HTR-8/SVneo (cell line): Measurements from ENCODE around the gene CYP2A7.
"Not testable (repeated sequence)": the region's sequence is repeated elsewhere in the genome, so short reads cannot be mapped to it uniquely, and the experiment has no call there.

Experiments
- DNase-seq: peaks from one replicate; pipeline ENCODE4 v3.0.0; 2011; ENCODE audit warnings: low spot score, mixed read lengths; ENCODE audit not compliant: insufficient read length
- FAIRE-seq: peaks from 2 replicates; lab custom pipeline; 2011; peaks lifted over from hg19 to GRCh38; lab: Jason Lieb, UNC

Gene CYP2A7

GRCh38 chr19:40852467-40853152, 29.4 kb downstream of the CYP2A7 start:
- not testable (repeated sequence) for DNase-seq, FAIRE-seq

DNA sequence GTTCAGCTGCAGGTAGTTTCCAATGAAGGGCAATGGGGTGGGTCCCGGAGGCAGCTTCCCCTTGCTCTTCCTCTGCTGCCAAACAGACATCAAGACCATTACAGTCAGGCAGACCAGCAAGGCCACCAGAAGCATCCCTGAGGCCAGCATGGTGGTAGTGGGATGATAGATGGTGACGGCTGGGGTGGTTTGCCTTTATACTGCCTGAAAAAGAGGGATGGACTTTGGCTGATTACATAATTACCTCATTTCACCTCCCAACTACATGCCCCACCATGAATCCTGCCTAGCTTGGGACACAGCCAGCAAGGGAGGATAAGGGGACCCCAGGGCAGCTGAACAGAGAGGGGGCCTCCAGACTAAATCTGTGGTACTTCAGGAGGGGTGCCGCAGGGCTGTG, 31.8 kb downstream of the CYP2A7 start, which contains the start of gene CYP2A6:
Gene CYP2A6 (minus strand): TSS at position 171 of the 400 bp plus-strand sequence. CDS start 21 bp downstream, at position 150.
- not testable (repeated sequence) for DNase-seq, FAIRE-seq

DNA sequence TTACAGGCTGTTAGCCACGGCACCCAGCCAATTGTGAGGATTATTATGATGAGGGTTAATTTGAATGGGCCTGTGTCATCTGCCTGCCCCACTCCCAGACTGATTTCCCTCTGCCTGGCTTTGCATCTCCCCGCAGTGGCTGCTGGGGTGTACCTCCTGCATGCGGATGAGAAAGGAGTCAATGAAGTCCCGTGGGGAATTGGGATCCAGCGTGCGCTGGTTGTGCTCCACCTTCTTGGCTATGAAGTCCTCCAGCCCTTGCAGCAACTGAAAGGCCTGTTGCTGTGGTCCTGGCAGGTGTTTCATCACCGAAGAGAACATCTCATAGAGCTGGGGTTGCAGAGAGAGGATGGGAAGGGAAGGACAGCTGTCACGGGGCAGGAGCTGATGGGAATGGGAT, 35.3 kb downstream of the CYP2A7 start:
- FAIRE-seq, DNase-seq: not testable (repeated sequence)

DNA sequence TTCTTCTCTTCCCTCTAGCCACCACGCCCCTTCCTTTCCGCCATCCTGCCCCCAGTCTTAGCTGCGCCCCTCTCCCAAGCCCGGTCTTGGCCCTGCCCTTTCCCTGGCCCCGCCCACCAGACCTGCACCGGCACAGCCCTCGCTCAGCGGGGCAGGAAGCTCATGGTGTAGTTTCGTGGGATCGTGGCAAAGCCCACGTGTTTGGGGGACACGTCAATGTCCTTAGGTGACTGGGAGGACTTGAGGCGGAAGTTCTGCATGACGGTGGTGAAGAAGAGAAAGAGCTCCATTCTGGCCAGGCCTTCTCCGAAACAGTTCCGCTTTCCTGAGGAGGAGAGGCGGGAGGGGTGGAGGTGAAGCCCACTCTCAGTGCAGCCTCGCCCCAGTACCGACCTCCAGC, 38.4 kb downstream of the CYP2A7 start:
- not testable (repeated sequence) for FAIRE-seq, DNase-seq

DNA sequence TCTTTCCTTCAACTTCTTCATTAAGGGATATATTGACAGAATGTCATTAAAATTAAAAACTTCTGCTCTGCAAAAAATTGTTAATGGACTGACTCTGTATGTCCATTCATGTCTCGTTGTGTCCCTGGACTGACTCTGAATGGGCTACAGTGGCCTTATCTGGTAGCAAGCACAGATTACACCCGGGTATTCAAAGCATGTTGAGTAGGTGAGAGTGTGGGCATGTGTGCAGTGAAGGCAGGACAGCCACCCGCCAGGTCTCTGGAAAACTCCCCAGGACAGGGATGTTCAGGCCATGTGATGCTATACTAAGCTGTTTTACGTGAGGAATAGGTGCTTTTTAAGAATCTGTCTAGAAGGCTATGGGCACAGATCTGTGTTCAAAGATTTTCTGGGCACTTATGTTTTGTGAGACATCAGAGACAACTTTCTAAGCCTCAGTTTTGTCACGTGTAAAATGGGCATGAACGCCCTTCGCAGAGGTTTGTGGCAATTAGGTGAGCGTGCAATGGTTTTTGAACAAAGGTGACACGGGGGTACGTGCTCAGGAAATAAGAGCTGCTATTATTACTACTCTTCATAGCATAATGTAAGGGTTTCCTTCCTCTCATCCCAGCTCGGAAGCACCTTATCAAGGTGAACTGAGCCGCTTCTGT, 38.9 kb downstream of the CYP2A7 start:
- not testable (repeated sequence) for DNase-seq, FAIRE-seq

DNA sequence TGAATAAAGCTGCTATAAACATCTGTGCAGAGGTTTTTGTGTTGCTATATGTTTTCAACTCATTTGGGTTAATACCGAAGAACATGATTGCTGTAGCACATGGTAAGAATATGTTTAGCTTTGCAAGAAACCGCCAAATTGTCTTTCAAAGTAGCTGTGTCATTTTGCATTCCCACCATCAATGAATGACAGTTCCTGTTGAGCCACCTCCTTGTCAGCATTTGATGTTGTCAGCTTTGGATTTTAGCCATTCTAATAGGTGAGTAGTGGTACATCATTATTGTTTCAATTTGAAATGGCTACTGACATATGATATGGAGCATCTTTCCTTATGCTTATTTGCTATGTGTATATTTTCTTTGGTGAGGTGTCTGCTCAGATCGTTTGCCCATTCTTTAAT, 40.0 kb downstream of the CYP2A7 start:
- DNase-seq, FAIRE-seq: not testable (repeated sequence)

- DNase-seq, FAIRE-seq: not testable (repeated sequence)
Measured at GRCh38 chr19:40838477-40838876, 43.6 kb downstream of the CYP2A7 start.

DNA sequence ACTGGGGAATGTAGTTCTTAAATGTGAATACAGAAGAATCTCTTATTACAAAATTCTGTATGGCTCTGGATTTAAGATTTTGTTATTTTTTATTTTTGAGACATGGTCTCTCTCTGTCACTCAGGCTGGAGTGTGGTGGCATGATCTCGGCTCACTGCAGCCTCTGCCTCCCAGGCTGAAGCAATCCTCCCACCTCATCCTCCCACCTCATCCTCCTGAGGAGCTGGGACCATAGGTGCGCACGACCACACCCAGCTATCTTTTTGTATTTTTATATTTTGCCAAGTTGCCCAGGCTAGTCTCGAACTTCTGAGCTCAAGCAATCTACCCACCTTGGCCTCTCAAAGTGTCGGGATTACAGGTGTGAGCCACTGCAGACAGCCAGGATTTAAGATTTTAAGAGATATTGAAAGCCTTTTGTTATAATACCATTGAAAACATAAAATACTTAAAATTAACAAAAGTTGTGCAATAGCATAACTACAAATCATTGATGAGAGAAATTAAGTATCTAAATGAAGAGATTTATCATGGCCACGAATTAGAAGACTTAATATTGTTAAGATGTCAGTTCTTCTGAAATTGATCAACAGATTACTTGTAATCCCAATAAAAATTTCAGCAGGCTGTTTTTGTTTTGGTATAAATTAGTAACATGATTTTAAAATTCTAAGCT, 45.1 kb downstream of the CYP2A7 start:
- DNase-seq (no peak), FAIRE-seq (no peak)

- not testable (repeated sequence) for FAIRE-seq, DNase-seq
Measured at GRCh38 chr19:40833728-40834533, 48.1 kb downstream of the CYP2A7 start.

- not testable (repeated sequence) for DNase-seq, FAIRE-seq
Measured at GRCh38 chr19:40832431-40832790, 49.6 kb downstream of the CYP2A7 start.

DNA sequence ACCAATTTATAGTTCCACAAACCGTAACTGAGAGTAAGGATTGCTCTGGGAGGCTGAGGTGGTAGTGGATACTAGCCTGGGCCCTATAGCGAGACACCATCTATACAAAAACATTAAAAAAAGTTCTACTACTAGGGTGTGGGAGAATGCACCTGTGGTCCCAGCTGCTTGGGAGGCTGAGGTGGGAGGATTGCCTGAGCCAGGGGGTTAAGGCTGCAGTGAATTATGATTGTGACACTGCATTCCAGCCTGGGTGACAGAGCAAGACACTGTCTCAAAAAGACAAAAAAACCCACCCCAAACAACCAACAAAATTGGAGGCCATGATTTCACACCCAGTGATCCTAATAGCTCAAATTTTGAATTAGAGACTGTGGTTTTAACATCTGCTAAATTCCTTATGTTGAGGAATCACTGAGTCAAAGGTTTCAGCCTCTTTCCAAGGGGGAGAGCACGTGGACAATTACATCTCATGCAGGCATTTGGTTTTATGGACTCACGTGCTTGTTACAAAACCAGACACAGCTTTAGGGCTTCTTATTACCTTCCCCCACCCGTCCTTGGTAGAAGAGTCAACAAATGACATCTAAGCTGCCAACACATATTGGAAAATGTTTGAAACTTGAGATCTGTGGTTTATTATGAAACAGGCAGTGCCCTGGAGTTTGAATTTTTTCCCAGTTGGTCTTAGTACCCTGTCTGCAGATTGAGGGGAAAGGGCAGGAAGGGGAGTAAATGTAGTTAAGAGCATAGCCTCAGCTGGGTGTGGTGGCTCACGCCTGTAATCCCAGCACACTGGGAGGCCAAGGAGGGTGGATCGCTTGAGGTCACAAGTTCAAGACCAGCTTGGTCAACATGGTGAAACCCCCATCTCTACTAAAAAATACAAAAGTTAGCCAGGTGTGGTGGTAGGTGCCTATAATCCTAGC, 50.3 kb downstream of the CYP2A7 start:
- FAIRE-seq: peak; percentile 66
- DNase-seq: peak; percentile 80

- not testable (repeated sequence) for FAIRE-seq, DNase-seq
Measured at GRCh38 chr19:40830741-40831140, 51.3 kb downstream of the CYP2A7 start.

DNA sequence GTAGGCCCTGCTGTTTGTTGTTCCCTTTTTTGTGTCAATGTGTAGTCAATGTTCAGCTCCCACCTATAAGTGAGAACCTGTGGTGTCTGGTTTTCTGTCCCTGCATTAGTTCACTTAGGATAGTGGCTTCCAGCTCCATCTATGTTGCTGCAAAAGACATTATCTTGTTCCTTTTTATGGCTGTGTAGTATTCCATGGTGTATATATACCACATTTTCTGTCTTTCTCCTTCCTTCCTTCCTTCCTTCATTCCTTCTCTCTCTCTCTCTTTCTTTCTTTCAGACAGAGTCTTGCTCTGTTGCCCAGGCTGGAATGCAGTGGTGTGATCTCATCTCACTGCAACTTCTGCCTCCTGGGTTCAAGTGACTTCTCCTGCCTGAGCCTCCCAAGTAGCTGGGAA, 52.8 kb downstream of the CYP2A7 start:
- DNase-seq (no peak), FAIRE-seq (no peak)

DNA sequence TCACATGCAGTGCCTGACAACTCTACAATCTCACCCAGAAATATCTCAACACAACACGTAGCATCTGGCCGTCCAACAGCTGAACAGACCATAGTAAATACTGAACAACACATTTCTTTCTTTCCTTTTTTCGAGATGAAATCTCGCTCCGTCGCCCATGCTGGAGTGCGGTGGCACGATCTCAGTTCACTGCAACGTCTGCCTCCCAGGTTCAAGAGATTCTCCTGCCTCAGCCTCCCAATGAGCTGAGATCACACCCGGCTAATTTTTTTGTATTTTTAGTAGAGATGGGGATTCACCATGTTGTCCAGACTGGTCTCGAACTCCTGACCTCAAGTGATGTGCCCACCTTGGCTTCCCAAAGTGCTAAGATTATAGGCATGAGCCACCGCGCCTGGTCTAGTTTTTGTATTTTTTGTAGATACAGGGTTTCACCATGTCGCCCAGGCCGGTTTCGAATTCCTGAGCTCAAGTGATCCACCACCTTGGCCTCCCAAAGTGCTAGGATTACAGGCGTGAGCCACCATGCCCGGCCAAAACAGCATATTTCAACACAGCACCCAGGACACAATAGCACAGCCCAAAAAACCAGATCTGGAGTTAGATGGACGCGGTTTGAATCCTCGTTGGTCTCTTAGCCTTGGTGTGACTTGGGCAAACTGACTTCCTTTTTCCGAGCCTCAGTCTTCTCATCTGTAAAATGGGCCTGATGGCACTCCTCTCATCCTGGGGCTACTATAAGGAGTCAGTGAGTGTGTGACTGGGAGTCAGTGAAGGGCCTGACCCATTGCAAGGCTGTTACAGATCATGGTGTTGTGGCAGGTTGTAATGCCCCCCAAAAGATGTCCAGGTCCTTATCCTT, 54.4 kb downstream of the CYP2A7 start:
- FAIRE-seq (no peak), DNase-seq (no peak)

GRCh38 chr19:40826699-40827385, 55.2 kb downstream of the CYP2A7 start:
- DNase-seq: not testable (repeated sequence)
- FAIRE-seq: peak; percentile 98

- not testable (repeated sequence) for DNase-seq, FAIRE-seq
Measured at GRCh38 chr19:40826312-40826698, 55.7 kb downstream of the CYP2A7 start.

DNA sequence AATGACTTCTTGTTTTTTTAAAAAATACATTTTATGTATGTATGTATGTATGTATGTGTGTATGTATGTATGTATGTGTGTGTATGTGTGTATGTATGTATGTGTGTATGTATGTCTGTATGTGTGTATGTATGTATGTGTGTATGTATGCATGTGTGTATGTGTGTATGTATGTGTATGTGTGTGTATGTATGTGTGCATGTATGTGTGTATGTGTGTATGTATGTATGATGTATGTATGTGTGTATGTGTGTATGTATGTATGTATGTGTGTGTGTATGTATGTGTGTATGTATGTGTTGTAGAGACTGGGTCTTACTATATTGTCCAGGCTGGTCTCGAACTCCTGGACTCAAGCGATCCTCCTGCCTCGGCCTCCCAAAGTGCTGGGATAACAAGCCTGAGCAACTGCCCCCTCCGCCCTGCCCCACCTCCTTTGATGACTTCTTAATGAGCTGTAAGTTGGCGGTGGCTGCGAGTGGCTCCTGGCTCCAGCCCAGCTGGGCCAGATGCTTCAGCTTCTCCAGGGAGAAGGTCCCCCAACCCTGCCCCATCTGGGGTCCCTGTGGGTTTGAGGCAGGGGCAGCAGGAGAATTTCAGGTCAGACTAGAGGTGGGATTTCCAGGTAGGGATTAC, 56.5 kb downstream of the CYP2A7 start:
- FAIRE-seq: peak; percentile 91

More for the DNA sequence above, 56.5 kb downstream of the CYP2A7 start:
- not testable (repeated sequence) for DNase-seq
